GM21423 (cell line): ENCODE measurements around the gene TUBA1B.
"Not testable (repeated sequence)": the region's sequence is repeated elsewhere in the genome, so short reads cannot be mapped to it uniquely, and the experiment has no call there.

Source experiments
- ATAC-seq: cut with Tn5 transposase; IDR thresholded peaks from one replicate; pipeline ENCODE4 v1.9.1; 2021; ENCODE audit warnings: mild to moderate bottlenecking, moderate library complexity; ENCODE audit not compliant: unreplicated experiment

The TUBA1B gene

DNA sequence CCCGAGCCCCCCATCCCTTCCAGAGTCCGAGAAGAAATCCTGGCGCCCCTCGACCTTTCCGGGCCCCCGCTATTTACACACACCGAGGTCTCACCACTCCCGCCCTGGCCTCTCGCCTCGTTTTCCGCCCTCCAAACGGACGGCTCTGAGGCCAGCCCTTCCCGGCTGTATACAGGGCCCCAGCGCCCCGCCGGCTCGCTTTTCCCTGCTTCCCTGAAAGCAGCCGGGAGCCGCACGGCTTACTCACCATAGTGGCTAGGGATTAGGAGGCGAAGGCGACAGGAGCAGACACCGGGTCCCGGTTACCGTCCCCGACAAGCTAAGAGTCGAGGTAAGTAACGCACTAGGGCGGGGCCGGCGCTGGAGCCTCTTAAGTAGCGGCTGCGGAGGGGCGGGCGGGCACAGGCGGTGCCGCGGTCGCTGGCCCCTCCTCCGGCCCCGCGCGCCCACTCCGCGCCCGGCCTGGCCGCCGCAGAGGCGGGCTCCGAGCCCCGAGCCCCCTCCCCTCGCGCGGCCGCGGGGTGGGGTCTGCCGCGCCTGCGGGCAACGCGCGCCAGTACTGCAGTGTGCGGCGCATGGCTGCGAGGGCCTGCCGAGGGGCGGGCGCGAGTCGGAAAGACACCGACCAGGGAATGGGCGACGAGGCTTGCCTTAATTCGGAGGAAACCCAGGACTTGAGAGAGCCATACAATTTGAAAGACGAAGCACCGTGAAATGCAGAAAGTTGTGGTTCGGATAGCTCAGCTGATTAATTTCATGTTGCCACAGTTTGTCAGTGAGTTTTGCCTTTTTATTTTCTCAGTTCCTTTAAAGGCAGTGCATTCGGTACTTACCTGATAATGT is at the start of gene TUBA1B:
TSS of gene TUBA1B (minus strand) at position 345 of the 843 bp plus-strand sequence. CDS start at position 250, 95 bp downstream.
- ATAC-seq, result peak; percentile 74

DNA sequence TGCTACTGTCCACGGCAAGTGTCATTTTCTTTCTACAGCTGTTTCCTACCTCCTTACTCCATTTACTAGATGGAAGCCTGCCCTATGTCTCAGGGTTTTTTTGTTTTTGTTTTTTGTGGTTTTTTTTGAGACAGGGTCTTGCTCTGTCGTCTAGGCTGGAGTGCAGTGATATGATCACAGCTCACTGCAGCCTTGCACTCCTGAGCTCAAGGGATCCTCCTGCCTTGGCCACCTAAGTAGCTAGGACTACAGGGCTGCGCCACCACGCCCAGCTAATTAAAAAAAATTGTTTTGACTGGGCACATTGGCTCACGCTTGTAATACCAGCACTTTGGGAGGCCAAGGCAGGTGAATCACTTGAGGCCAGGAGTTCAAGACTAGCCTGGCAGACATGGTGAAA is 43.0 kb upstream of the TUBA1B start:
- ATAC-seq, result no peak

GRCh38 chr12:49170924-49171323 is 39.7 kb upstream of the TUBA1B start:
- ATAC-seq, result no peak

GRCh38 chr12:49165114-49165513 is 33.9 kb upstream of the TUBA1B start:
- no peak for ATAC-seq

DNA sequence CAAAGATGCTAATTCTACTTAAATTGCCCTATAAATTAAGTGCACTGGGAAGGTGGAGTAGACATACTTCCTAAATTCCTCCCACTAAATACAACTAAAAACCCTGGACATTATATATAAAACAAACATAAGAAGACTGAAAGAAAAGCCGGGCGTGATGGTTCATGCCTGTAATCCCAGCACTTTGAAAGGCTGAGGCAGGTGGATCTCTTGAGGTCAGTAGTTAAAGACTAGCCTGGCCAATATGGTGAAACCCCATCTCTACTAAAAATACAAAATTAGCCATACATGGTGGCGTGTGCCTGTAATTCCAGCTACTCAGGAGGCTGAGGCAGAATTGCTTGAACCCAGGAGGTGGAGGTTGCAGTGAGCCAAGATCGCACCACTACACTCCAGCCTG is 30.7 kb upstream of the TUBA1B start:
- ATAC-seq, result not testable (repeated sequence)

DNA sequence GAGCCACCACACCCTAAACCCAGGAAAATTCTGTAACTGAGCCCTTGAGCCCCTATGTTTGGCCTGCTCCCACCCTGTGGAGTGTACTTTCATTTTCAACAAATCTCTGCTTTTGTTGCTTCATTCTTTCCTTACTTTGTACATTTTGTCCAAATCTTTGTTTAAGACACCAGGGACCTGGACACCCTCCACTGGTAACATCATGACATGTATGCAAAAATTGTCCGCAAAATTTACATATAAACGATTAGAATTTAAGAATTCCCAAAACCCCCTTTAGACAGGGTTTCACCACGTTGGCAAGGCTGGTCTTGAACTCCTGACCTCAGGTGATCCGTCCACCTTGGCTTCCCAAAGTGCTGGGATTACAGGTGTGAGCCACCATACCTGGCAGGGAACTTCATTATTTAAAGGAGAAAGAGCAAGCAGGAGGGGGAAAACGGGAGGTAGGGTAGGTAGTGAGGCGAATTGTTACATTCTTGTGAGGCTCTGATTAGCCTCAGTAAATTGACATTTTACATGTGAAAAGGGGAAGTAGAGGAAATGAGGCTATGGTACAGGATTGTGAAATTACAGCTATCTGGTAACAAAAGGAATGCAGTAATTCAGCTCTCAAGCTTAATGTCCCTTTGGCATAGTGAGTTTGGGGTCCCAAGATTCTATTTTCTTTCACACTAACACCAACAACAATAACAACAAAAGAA is 30.0 kb upstream of the TUBA1B start:
- no peak for ATAC-seq

GRCh38 chr12:49160399-49160798 is 29.2 kb upstream of the TUBA1B start:
- no peak for ATAC-seq

- no peak for ATAC-seq
Measured at GRCh38 chr12:49154221-49154620, 23.0 kb upstream of the TUBA1B start.

DNA sequence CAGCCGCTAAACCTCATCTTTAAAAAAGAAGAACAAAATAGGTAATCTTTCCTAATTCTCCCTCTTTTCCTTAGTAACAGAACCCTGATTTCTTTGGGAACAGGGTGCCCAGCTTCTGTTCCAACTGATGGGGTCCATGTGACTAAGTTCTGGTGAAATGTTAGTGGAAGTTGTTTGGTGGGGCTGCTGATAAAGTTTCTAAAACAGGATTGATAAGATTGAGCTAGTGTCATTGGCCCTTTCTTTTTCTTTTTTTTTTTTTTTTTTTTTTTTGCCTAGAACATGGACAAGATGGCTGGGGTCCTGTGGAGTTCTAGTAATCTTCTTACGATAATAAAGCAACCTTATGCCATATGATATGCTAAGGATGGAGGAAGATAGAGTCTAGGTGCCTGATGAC is 16.2 kb upstream of the TUBA1B start:
- ATAC-seq, result no peak

- ATAC-seq, result no peak
Measured at GRCh38 chr12:49146406-49146805, 15.2 kb upstream of the TUBA1B start.

- ATAC-seq, result no peak
Measured at GRCh38 chr12:49144384-49144783, 13.2 kb upstream of the TUBA1B start.

GRCh38 chr12:49138999-49139398 is 7.8 kb upstream of the TUBA1B start:
- ATAC-seq, result no peak

- ATAC-seq, result no peak
Measured at GRCh38 chr12:49138587-49138986, 7.4 kb upstream of the TUBA1B start.

DNA sequence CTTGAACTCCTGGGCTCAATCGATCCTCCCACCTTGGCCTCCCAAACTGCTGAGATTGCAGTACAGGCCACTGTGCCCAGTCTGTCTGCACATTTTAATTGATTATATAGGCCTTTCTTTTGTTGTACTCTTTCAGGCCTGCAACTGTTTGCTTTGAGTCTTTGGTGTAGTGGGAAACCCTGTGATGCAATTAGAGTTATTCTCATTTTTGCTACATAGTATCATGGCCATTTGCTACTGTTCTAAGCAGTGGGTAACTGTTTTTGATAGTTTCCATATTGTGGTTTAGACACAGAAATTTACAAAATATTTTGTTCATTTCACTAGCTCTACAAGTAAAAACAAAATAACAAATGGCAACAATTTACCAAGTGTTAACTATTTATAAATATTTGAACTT is 6.3 kb upstream of the TUBA1B start:
- no peak for ATAC-seq

- ATAC-seq, result not testable (repeated sequence)
Measured at GRCh38 chr12:49136997-49137396, 5.8 kb upstream of the TUBA1B start.

DNA sequence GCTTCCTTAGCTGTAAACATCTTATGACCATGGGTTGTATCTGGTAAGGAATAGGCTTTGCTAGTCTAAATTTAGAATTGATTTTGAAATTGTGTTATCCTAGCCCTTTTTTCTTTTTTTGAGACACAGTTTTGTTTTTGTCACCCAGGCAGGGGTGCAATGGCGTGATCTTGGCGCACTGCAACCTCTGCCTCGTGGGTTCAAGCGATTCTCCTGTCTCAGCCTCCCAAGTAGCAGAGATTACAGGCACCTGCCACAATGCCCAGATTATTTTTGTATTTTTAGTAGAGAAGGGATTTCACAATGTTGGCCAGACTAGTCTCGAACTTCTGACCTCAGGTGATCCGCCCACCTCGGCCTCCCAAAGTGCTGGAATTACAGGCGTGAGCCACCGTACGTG is 2.4 kb upstream of the TUBA1B start:
- no peak for ATAC-seq

DNA sequence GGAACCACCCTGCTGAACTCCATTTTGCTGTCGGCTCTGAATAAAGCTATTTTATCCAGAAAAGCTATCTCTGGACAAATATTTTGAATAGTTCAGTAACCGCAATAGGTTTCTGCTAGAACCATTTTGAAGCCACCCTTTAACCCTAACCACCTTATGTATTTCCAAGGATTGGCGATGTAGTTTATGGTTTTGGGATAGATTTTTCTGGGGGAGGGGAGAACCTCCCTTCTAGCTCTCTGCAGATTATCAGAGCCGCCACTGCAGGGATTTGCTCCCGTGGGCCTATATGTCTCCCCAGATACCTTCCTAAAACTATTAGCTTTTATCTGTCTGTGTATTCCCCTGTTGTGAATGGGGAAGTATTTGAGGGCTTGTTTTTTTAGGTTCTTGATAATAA is 1.8 kb upstream of the TUBA1B start:
- no peak for ATAC-seq

GRCh38 chr12:49131894-49132461 is 783 bp upstream of the TUBA1B start:
- peak; percentile 4 for ATAC-seq

- ATAC-seq, result peak; percentile 53
Measured at GRCh38 chr12:49130151-49131050, 794 bp downstream of the TUBA1B start.

DNA sequence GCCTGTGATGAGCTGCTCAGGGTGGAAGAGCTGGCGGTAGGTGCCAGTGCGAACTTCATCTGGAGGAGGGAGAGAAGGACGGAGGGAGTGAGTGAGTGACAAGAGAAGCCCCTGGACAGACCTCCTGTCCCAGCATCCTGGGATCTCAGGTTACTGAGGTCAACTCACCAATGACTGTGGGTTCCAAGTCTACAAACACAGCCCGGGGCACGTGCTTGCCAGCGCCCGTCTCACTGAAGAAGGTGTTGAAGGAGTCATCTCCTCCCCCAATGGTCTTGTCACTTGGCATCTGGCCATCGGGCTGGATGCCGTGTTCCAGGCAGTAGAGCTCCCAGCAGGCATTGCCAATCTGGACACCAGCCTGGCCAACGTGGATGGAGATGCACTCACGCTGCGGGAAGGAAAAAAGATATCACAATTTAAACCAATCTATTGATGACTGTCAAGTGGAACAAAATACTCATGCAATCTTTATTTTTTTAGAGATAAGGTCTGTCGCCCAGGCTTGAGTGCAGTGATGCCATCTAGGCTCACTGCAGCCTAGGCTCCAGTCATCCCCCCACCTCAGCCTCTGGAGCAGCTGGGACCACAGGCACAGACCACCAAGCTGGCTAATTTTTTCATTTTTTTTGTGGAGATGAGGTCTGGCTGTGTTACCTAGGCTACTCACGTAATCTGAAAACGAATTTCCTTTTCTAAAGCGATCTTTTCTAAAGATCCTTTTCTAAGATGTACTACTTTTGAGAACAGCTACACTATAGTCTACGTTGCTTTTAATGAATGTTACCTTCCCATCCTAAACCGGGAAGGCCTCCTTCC is 1.7 kb downstream of the TUBA1B start:
- ATAC-seq, result no peak
